Fibroblast of pulmonary artery (primary cell): ENCODE results near the gene DRP2.

ENCODE experiments used
- DNase-seq: peaks from one replicate; pipeline ENCODE4 v3.0.0-alpha.2; 2010; ENCODE audit warnings: low read depth
- H3K4me3 ChIP-seq: replicated peaks from 2 replicates; pipeline ENCODE4 v1.5.1; 2011; ENCODE audit warnings: low read depth, mild to moderate bottlenecking, control low read depth, low read length, moderate library complexity
- CTCF ChIP-seq: IDR thresholded peaks from 2 replicates; pipeline ENCODE4 v1.5.1; 2011; ENCODE audit warnings: mild to moderate bottlenecking, control low read depth, low read length, inconsistent platforms; ENCODE audit errors: missing control alignments

The DRP2 gene

GRCh38 chrX:101195442-101196173 lies 24.0 kb upstream of the DRP2 start:
- peak; percentile 25 for DNase-seq
- no peak overlapping the region for H3K4me3 ChIP-seq
- no peak for TF ChIP-seq CTCF

GRCh38 chrX:101203761-101204351 lies 15.7 kb upstream of the DRP2 start:
- no peak for DNase-seq
- H3K4me3 ChIP-seq = no peak overlapping the region
- no peak for TF ChIP-seq CTCF

GRCh38 chrX:101206471-101206870 lies 13.1 kb upstream of the DRP2 start:
- TF ChIP-seq CTCF = peak; percentile 55
- no peak overlapping the region for H3K4me3 ChIP-seq
- peak; percentile 67 for DNase-seq

GRCh38 chrX:101208152-101208905 lies 11.3 kb upstream of the DRP2 start:
- DNase-seq = peak; percentile 57

GRCh38 chrX:101210630-101211029 lies 9.0 kb upstream of the DRP2 start:
- no peak for DNase-seq
- TF ChIP-seq CTCF = no peak
- H3K4me3 ChIP-seq = no peak overlapping the region

More at GRCh38 chrX:101208152-101208905, 11.3 kb upstream of the DRP2 start:
- H3K4me3 ChIP-seq = no peak overlapping the region
- no peak for TF ChIP-seq CTCF

GRCh38 chrX:101217689-101218088 lies 1.9 kb upstream of the DRP2 start:
- no peak overlapping the region for H3K4me3 ChIP-seq
- no peak for TF ChIP-seq CTCF
- no peak for DNase-seq
